HCT116 (cell line): ENCODE results near the gene LRRC61. TPM values are rescaled to one million over a fixed set of nuclear protein-coding genes. Genes with fewer than 3 reads are reported as not detected.

ENCODE experiments used
- ATAC-seq: fragments of 200-7000 bp; cut with Tn5 transposase; 2 replicates; pipeline ENCODE4 v1.9.1; 2020; ENCODE audit warnings: mild to moderate bottlenecking, moderate library complexity
- BruUV-seq: library from RNA; stranded (reverse); fragments of 400-500 nt; replicated peaks from 2 replicates; lab custom pipeline; 2021; lab: Mats Ljungman, UMichigan
- CTCF ChIA-PET: fragments of 300-600 bp; sonication (Branson Sonifier 250); formaldehyde crosslinking; loops from one replicate; lab custom pipeline; 2021; ENCODE audit warnings: antibody characterized with exemption; lab: Charles Lee
- POLR2A ChIA-PET: fragments of 300-600, 350-600 bp; sonication (Branson Sonifier 250); formaldehyde crosslinking; loops from one replicate; lab custom pipeline; 2021; ENCODE audit warnings: antibody characterized with exemption; lab: Charles Lee
- RAD21 ChIA-PET, 2 experiments: fragments of 300-600 bp; sonication (Branson Sonifier 250); formaldehyde crosslinking; loops; one replicate each; lab custom pipeline; 2023; ENCODE audit warnings: low total read pairs in 2 of 2; ENCODE audit not compliant: uncharacterized antibody in 2 of 2, unreplicated experiment in 2 of 2, low non-redundant PET in 1 of 2; lab: Charles Lee
- DNase-seq: peaks from one replicate; pipeline ENCODE4 v3.0.0-alpha.2; 2010; ENCODE audit warnings: low read depth, low spot score
- H2AFZ ChIP-seq: fragments of 200-600 bp; shearing (Covaris generic), sonication (generic); 2 replicates; pipeline ENCODE4 v1.6.1; 2017; ENCODE audit warnings: low read depth, mixed run types, mixed read lengths, antibody characterized with exemption, low read length; ENCODE audit not compliant: poor library complexity, severe bottlenecking
- H3K27ac ChIP-seq: 2 replicates; pipeline ENCODE4 v1.5.1; 2012; ENCODE audit warnings: low read depth, low read length
- H3K27me3 ChIP-seq: fragments of 200-600 bp; sonication (generic); 2 replicates; pipeline ENCODE4 v1.6.1; 2016; ENCODE audit warnings: mixed run types, low read length, mixed read lengths; ENCODE audit not compliant: insufficient read depth
- H3K36me3 ChIP-seq, 2 experiments: fragments of 200-500 bp in 1 of 2; fragments of 200-600 bp in 1 of 2; sonication (Bioruptor generic) in 1 of 2; sonication (generic) in 1 of 2; 2 replicates each; pipeline versions ENCODE4 v1.5.1 to v1.6.1; 2014 to 2016; ENCODE audit warnings: low read length in 2 of 2, inconsistent platforms in 1 of 2, mixed read lengths in 1 of 2, mixed run types in 1 of 2; ENCODE audit not compliant: insufficient read depth in 2 of 2, control insufficient read depth in 1 of 2
- H3K4me1 ChIP-seq, 2 experiments: fragments of 200-600 bp in 1 of 2; sonication (generic) in 1 of 2; 2 replicates each; pipeline versions ENCODE4 v1.5.1 to v1.6.1; 2012 to 2017; ENCODE audit warnings: low read length in 2 of 2, inconsistent platforms in 1 of 2, mild to moderate bottlenecking in 1 of 2, mixed read lengths in 1 of 2, mixed run types in 1 of 2, moderate library complexity in 1 of 2; ENCODE audit not compliant: insufficient read depth in 2 of 2, control insufficient read depth in 1 of 2
- H3K4me2 ChIP-seq: fragments of 200-600 bp; sonication (generic); 2 replicates; pipeline ENCODE4 v1.6.1; 2017; ENCODE audit warnings: mixed run types, low read length, mixed read lengths
- H3K4me3 ChIP-seq, 2 experiments: fragments of 200-600 bp in 1 of 2; sonication (generic) in 1 of 2; replicated peaks in 1 of 2; 2 replicates each; pipeline ENCODE4 v1.5.1; 2011 to 2016; ENCODE audit warnings: low read length in 2 of 2, control low read depth in 1 of 2, low read depth in 1 of 2, mild to moderate bottlenecking in 1 of 2, mixed read lengths in 1 of 2, mixed run types in 1 of 2
- H3K79me2 ChIP-seq: fragments of 200-600 bp; sonication (generic); 2 replicates; pipeline ENCODE4 v1.6.1; 2017; ENCODE audit warnings: mild to moderate bottlenecking, mixed run types, low read length, moderate library complexity, mixed read lengths; ENCODE audit not compliant: insufficient read depth
- H3K9ac ChIP-seq: fragments of 200-600 bp; sonication (generic); 2 replicates; pipeline ENCODE4 v1.6.1; 2016; ENCODE audit warnings: low read length, mixed read lengths
- H3K9me2 ChIP-seq: fragments of 200-600 bp; sonication (generic), shearing (Covaris generic); 2 replicates; pipeline ENCODE4 v1.6.1; 2017; ENCODE audit warnings: mixed run types, mild to moderate bottlenecking, moderate library complexity; ENCODE audit not compliant: insufficient read depth
- H3K9me3 ChIP-seq, 2 experiments: fragments of 200-500 bp in 1 of 2; fragments of 200-600 bp in 1 of 2; sonication (Bioruptor generic) in 1 of 2; sonication (generic) in 1 of 2; 2 replicates each; pipeline ENCODE4 v1.6.1; 2014 to 2017; ENCODE audit warnings: low read length in 2 of 2, mixed read lengths in 2 of 2, inconsistent platforms in 1 of 2, low read depth in 1 of 2, mild to moderate bottlenecking in 1 of 2, mixed run types in 1 of 2, moderate library complexity in 1 of 2; ENCODE audit not compliant: control insufficient read depth in 1 of 2, insufficient read depth in 1 of 2
- H4K20me1 ChIP-seq: fragments of 200-600 bp; sonication (generic), shearing (Covaris generic); 2 replicates; pipeline ENCODE4 v1.6.1; 2017; ENCODE audit warnings: mixed run types, mild to moderate bottlenecking, moderate library complexity; ENCODE audit not compliant: insufficient read depth
- CEBPB ChIP-seq: IDR thresholded peaks from 2 replicates; pipeline ENCODE4 v1.6.1; 2012; ENCODE audit warnings: low read depth
- EZH2 ChIP-seq: fragments of 200-600 bp; sonication (generic); IDR thresholded peaks from 2 replicates; pipeline ENCODE4 v1.6.1; 2017; ENCODE audit warnings: antibody characterized with exemption, mixed run types
- FOSL1 ChIP-seq: IDR thresholded peaks from 2 replicates; pipeline ENCODE4 v1.6.1; 2012; ENCODE audit warnings: low read depth
- MAX ChIP-seq: IDR thresholded peaks from 2 replicates; pipeline ENCODE4 v1.6.1; 2012
- POLR2A ChIP-seq: IDR thresholded peaks from 2 replicates; pipeline ENCODE4 v1.7.0; 2011; ENCODE audit warnings: borderline replicate concordance; ENCODE audit not compliant: insufficient read depth, insufficient read length; ENCODE audit errors: extremely low read depth
- SIN3A ChIP-seq: IDR thresholded peaks from 2 replicates; pipeline ENCODE4 v1.6.1; 2012; ENCODE audit warnings: low read depth
- SP1 ChIP-seq: IDR thresholded peaks from 2 replicates; pipeline ENCODE4 v1.6.1; 2012; ENCODE audit warnings: low read depth
- SRF ChIP-seq: IDR thresholded peaks from 2 replicates; pipeline ENCODE4 v1.6.1; 2012; ENCODE audit warnings: low read depth
- TCF7L2 ChIP-seq: IDR thresholded peaks from 2 replicates; pipeline ENCODE4 v1.7.0; 2011; ENCODE audit warnings: borderline replicate concordance, inconsistent platforms; ENCODE audit not compliant: insufficient read depth, insufficient read length; ENCODE audit errors: extremely low read depth
- ZBTB33 ChIP-seq: IDR thresholded peaks from 2 replicates; pipeline ENCODE4 v1.6.1; 2011; ENCODE audit warnings: mild to moderate bottlenecking, low read length, moderate library complexity; ENCODE audit not compliant: insufficient replicate concordance; ENCODE audit errors: extremely low read depth
- ZNF274 ChIP-seq: fragments of 200-500 bp; sonication (Bioruptor generic); IDR thresholded peaks from 2 replicates; pipeline ENCODE4 v1.6.1; 2014; ENCODE audit warnings: mild to moderate bottlenecking, low read depth, low read length, inconsistent platforms
- intact Hi-C: fragments of 100-400 bp; cut with micrococcal nuclease; formaldehyde crosslinking; loops from 2 replicates; pipeline ENCODE4 v1.10.0; 2022
- total RNA-seq: library from RNA; stranded (reverse); gene quantifications from one replicate; pipeline ENCODE4 v1.2.1, GENCODE V29; 2021; ENCODE audit not compliant: unreplicated experiment

LRRC61 gene
- total RNA-seq, 1 experiment from 2014 or later, result 12.0 TPM

DNA sequence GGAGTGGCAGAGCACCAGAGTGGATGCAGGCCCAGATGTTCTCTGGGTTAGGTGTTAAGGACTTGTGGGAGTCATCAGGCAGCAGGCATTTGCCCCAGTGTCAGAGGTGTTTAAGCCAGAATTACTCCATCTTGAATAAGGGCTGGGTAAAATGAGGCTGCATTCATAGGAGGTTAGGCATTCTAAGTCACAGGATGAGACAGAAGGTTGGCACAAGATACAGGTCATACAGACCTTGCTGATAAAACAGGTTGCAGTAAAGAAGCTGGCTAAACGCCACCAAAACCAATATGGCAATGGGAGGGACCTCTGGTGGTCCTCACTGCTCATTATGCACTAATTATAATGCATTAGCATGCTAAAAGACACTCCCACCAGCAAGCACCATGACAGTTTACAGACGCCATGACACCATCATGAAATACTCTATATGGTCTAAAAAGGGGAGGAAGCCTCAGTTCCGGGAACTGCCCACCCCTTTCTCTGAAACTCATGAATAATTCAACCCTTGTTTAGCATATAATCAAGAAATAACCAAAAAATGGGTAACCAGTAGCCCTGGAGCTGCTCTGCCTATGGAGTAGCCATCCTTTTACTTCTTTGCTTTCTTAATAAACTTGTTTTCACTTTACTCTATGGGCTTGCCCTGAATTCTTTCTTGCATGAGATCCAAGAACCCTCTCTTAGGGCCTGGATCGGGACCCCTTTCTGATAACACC, 882 bp upstream of the LRRC61 start:
- Histone ChIP-seq H3K79me2 (peaks cover 14% of the 10 kb centered on the region), H2AFZ (no peak overlapping the region), H3K27me3 (no peaks in the 10 kb centered on the region), H3K4me3 (peak overlapping the region; percentile 59 to 69), H3K36me3 (peaks cover 0 to 3% of the 10 kb centered on the region in 2 experiments; a peak in 1 of 4 replicates), H3K9ac (peak overlapping the region; percentile 79), H3K4me2 (peak overlapping the region; percentile 76), H3K4me1 (peaks cover 8 to 36% of the 10 kb centered on the region in 2 experiments; a peak in 3 of 4 replicates), H4K20me1 (no peaks in the 10 kb centered on the region), H3K9me2 (no peaks in the 10 kb centered on the region), H3K27ac (peak overlapping the region; percentile 90), H3K9me3 (no peaks in the 10 kb centered on the region)
- TF ChIP-seq ZBTB33, result no peak
- ChIA-PET POLR2A (no interaction called here), CTCF (no interaction called here), RAD21 (no interaction called here)
- ATAC-seq (peak; percentile 21; the same call in 1 of the 2 replicates), DNase-seq (no peak)
- intact Hi-C loops, result no loop called here
- BruUV-seq, result no TSS peak

GRCh38 chr7:150323682-150324372, 672 bp downstream of the LRRC61 start:
- POLR2A ChIA-PET, result no interaction called here
- H3K9ac ChIP-seq, result peak overlapping the region; percentile 79
- TSS peak; percentile 54 for BruUV-seq
- no peak for TF ChIP-seq SIN3A
- no peak for TF ChIP-seq ZBTB33
- no peak for TF ChIP-seq FOSL1
- no peak for TF ChIP-seq TCF7L2
- no peak for TF ChIP-seq POLR2A
- TF ChIP-seq CEBPB, result no peak
- no peak for TF ChIP-seq SRF
- TF ChIP-seq MAX, result no peak
- TF ChIP-seq SP1, result no peak
- no peak for TF ChIP-seq EZH2
- no peak for TF ChIP-seq ZNF274

More at GRCh38 chr7:150323682-150324372, 672 bp downstream of the LRRC61 start:
- Histone ChIP-seq H3K79me2 (peaks cover 14% of the 10 kb centered on the region), H3K27ac (peak overlapping the region; percentile 90), H3K4me3 (peak overlapping the region; percentile 59 to 69), H3K4me2 (peak overlapping the region; percentile 76), H3K27me3 (no peaks in the 10 kb centered on the region), H4K20me1 (no peaks in the 10 kb centered on the region), H3K9me3 (no peaks in the 10 kb centered on the region), H3K4me1 (peaks cover 8 to 36% of the 10 kb centered on the region in 2 experiments; a peak in 3 of 4 replicates), H2AFZ (no peak overlapping the region), H3K36me3 (peaks cover 0 to 3% of the 10 kb centered on the region in 2 experiments; a peak in 1 of 4 replicates), H3K9me2 (no peaks in the 10 kb centered on the region)
- RAD21 ChIA-PET, result no interaction called here
- intact Hi-C loops, result no loop called here
- ATAC-seq (peak; percentile 35), DNase-seq (no peak)
- CTCF ChIA-PET, result no interaction called here
